Loucy (cell line): Measurements from ENCODE around the gene KCNN2.

ENCODE experiments used
- EZH2phosphoT487 ChIP-seq: fragments of 200-600 bp; IDR thresholded peaks from 2 replicates; pipeline ENCODE4 v1.6.1; 2018; ENCODE audit warnings: antibody characterized with exemption, mild to moderate bottlenecking, moderate library complexity, borderline replicate concordance
- TF ChIP-seq, protein P1 (sequence below): fragments of 200-600 bp; sonication (generic); conservative IDR thresholded peaks from 2 replicates; pipeline ENCODE4 v1.5.1; 2014; ENCODE audit warnings: mild to moderate bottlenecking, antibody characterized with exemption, low read length

DNA sequence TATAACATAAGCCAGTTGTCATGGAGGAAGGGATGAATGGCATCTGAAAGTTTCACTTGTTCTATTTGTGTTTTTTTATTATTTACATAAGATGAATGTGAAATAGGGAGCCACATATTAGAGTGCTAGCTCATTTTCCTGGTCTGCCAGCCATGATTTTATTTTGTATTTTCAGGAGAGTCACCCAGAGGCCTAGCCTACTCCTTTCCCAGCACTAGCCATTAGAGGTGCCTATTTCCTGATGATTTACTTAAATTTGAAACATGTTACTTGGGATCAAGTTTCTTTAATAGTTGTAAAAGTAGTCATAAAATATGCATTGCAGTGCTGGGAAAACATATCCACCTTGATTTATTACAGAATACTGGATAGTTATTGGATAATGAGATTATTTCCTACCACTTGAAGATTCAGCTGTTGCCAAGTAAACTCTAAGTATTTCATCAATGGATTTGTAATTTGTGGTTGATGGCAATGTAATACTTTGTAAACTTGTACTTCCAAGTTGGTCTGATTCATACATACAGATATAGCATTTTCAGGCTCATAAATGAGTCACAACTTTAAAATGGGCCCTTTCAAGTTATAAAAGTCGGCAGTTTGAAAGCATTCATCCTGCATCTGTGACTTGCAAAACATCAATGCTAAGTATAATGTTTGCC lies 50.8 kb downstream of the KCNN2 start:
- TF ChIP-seq, protein P1, sequence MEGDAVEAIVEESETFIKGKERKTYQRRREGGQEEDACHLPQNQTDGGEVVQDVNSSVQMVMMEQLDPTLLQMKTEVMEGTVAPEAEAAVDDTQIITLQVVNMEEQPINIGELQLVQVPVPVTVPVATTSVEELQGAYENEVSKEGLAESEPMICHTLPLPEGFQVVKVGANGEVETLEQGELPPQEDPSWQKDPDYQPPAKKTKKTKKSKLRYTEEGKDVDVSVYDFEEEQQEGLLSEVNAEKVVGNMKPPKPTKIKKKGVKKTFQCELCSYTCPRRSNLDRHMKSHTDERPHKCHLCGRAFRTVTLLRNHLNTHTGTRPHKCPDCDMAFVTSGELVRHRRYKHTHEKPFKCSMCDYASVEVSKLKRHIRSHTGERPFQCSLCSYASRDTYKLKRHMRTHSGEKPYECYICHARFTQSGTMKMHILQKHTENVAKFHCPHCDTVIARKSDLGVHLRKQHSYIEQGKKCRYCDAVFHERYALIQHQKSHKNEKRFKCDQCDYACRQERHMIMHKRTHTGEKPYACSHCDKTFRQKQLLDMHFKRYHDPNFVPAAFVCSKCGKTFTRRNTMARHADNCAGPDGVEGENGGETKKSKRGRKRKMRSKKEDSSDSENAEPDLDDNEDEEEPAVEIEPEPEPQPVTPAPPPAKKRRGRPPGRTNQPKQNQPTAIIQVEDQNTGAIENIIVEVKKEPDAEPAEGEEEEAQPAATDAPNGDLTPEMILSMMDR, result no peak
- no peak for TF ChIP-seq EZH2phosphoT487
